Motor neuron (in vitro differentiated cells): ENCODE measurements around the gene ZMYND8. TPM values are rescaled to one million over a fixed set of nuclear protein-coding genes. Genes with fewer than 3 reads are reported as not detected.

ENCODE experiments used
- ATAC-seq, 8 experiments: fragments of 200-7000 bp; cut with Tn5 transposase; replicated peaks in 6 of 8; 2 replicates each; pipeline ENCODE4 v1.8.0; 2021; ENCODE audit warnings: mild to moderate bottlenecking in 8 of 8, moderate library complexity in 8 of 8
- H3K27ac ChIP-seq, 2 donors: fragments of 250-450 bp; sonication (Bioruptor Pico); 2 replicates each; pipeline ENCODE4 v1.9.0; 2021; ENCODE audit warnings: antibody characterized with exemption in 2 of 2, mild to moderate bottlenecking in 2 of 2, moderate library complexity in 1 of 2
- H3K4me1 ChIP-seq, 2 donors: fragments of 250-450 bp; sonication (Bioruptor Pico); replicated peaks in 1 of 2; 2 replicates each; pipeline ENCODE4 v1.6.1; 2021; ENCODE audit warnings: antibody characterized with exemption in 2 of 2, mild to moderate bottlenecking in 2 of 2, moderate library complexity in 1 of 2
- H3K4me3 ChIP-seq, 5 donors: fragments of 250-450 bp; sonication (Bioruptor Pico); 2 replicates each; pipeline ENCODE4 v1.9.0; 2021; ENCODE audit warnings: antibody characterized with exemption in 5 of 5, mild to moderate bottlenecking in 5 of 5, moderate library complexity in 4 of 5
- WGBS, 10 experiments: fragments of 450-650 bp; shearing (Covaris generic); methylation state at CpG; one replicate each; pipeline ENCODE4 v1.0.0; 2022; 5-methylcytosine and 5-hydroxymethylcytosine counted together
- in situ Hi-C, 9 experiments: fragments of 400-800 bp; cut with MboI; loops; one replicate each; pipeline ENCODE4 v1.15.0; 2021; ENCODE audit warnings: low sequenced_read_pairs in 9 of 9, low pct_unique_long_range_greater_than_20kb in 2 of 9; ENCODE audit not compliant: unreplicated experiment in 9 of 9
- total RNA-seq, 8 experiments: library from RNA; unstranded; fragments of 300-600 nt; gene quantifications; 2 replicates each; pipeline versions ENCODE4 v1.2.3 to v1.2.4, GENCODE V29; 2022

The ZMYND8 gene
- total RNA-seq, 8 experiments from 2014 or later: 18.1 to 90.8 (median 36.7) TPM

- WGBS, 10 experiments: 36 to 100% (median 69%) methylated on average over 1 to 7 of the region's 8 CpGs
- Histone ChIP-seq H3K4me3 (no peak overlapping the region), H3K4me1 (peaks cover 65 to 66% of the 10 kb centered on the region in 2 donors), H3K27ac (peak overlapping the region; percentile 33 to 68)
- in situ Hi-C loops: no loop called here
- peak in 3 of 8 experiments; percentile 8 to 17 (median 11) for ATAC-seq
Measured at GRCh38 chr20:47348539-47349142, 7.9 kb downstream of the ZMYND8 start.

- Histone ChIP-seq H3K4me3 (no peak overlapping the region), H3K27ac (peak overlapping the region; percentile 33 to 68), H3K4me1 (peaks cover 57 to 58% of the 10 kb centered on the region in 2 donors)
- 67 to 100% (median 83%) methylated on average over 2 to 4 of the region's 4 CpGs; no CpG with 5 or more reads in 2 of the 10 experiments for WGBS, 10 experiments
- in situ Hi-C loops: no loop called here
- no peak for ATAC-seq
Measured at GRCh38 chr20:47347661-47348435, 8.7 kb downstream of the ZMYND8 start.

GRCh38 chr20:47346172-47346571, 10.3 kb downstream of the ZMYND8 start:
- ATAC-seq: no peak
- Histone ChIP-seq H3K4me3 (no peak overlapping the region), H3K4me1 (peaks cover 40 to 41% of the 10 kb centered on the region in 2 donors), H3K27ac (no peak overlapping the region)
- in situ Hi-C loops: no loop called here
- WGBS, 10 experiments: no CpG with 5 or more reads among the region's 3 CpGs

- no peak for ATAC-seq
- H3K4me3 ChIP-seq: no peak overlapping the region
- in situ Hi-C loops: no loop called here
- 82 to 100% (median 98%) methylated on average over 1 to 7 of the region's 7 CpGs; no CpG with 5 or more reads in 3 of the 10 experiments for WGBS, 10 experiments
- H3K4me1 ChIP-seq: peaks cover 30 to 31% of the 10 kb centered on the region in 2 donors
- no peak overlapping the region for H3K27ac ChIP-seq
Measured at GRCh38 chr20:47345214-47345613, 11.3 kb downstream of the ZMYND8 start.

GRCh38 chr20:47343007-47343472, 13.5 kb downstream of the ZMYND8 start:
- Histone ChIP-seq H3K4me1 (peaks cover 9 to 10% of the 10 kb centered on the region in 2 donors), H3K4me3 (no peak overlapping the region), H3K27ac (no peak overlapping the region)
- in situ Hi-C loops: no loop called here
- WGBS, 10 experiments: 50 to 100% (median 89%) methylated on average over 1 to 4 of the region's 4 CpGs; no CpG with 5 or more reads in 2 of the 10 experiments
- ATAC-seq: peak in 1 of 8 experiments; percentile 40

GRCh38 chr20:47338131-47338628, 18.3 kb downstream of the ZMYND8 start:
- in situ Hi-C loops: no loop called here
- Histone ChIP-seq H3K27ac (no peak overlapping the region), H3K4me3 (no peak overlapping the region), H3K4me1 (peaks cover 17 to 28% of the 10 kb centered on the region in 2 donors)
- WGBS, 10 experiments: 83 to 100% (median 97%) methylated on average over 1 to 6 of the region's 11 CpGs; no CpG with 5 or more reads in 4 of the 10 experiments
- ATAC-seq: no peak

GRCh38 chr20:47337413-47337812, 19.1 kb downstream of the ZMYND8 start:
- no peak overlapping the region for H3K27ac ChIP-seq
- WGBS, 10 experiments: 87 to 100% (median 98%) methylated on average over 2 to 6 of the region's 7 CpGs; no CpG with 5 or more reads in 2 of the 10 experiments
- H3K4me1 ChIP-seq: peaks cover 17 to 28% of the 10 kb centered on the region in 2 donors

GRCh38 chr20:47336129-47336754, 20.3 kb downstream of the ZMYND8 start:
- Histone ChIP-seq H3K27ac (peak overlapping the region; percentile 40 to 65), H3K4me1 (peaks cover 17 to 28% of the 10 kb centered on the region in 2 donors), H3K4me3 (no peak overlapping the region)
- ATAC-seq: peak; percentile 47 to 81 (median 70)
- WGBS, 10 experiments: 0 to 96% (median 68%) methylated on average over 2 to 15 of the region's 17 CpGs; no CpG with 5 or more reads in 2 of the 10 experiments
- in situ Hi-C loops: no loop called here

More at GRCh38 chr20:47337413-47337812, 19.1 kb downstream of the ZMYND8 start:
- no peak for ATAC-seq
- no peak overlapping the region for H3K4me3 ChIP-seq
- in situ Hi-C loops: no loop called here

- Histone ChIP-seq H3K27ac (peak overlapping the region in 1 of 2 donors; percentile 65), H3K4me3 (no peak overlapping the region), H3K4me1 (peaks cover 20 to 28% of the 10 kb centered on the region in 2 donors)
- in situ Hi-C loops: no loop called here
- WGBS, 10 experiments: 22 to 94% (median 84%) methylated on average over 1 to 12 of the region's 12 CpGs
- ATAC-seq: no peak
Measured at GRCh38 chr20:47335251-47336128, 21.0 kb downstream of the ZMYND8 start.

GRCh38 chr20:47334022-47334551, 22.4 kb downstream of the ZMYND8 start:
- Histone ChIP-seq H3K27ac (no peak overlapping the region), H3K4me1 (peaks cover 23 to 28% of the 10 kb centered on the region in 2 donors)
- ATAC-seq: peak in 7 of 8 experiments; percentile 17 to 74 (median 34)

GRCh38 chr20:47332381-47333206, 23.9 kb downstream of the ZMYND8 start:
- Histone ChIP-seq H3K4me3 (no peak overlapping the region), H3K4me1 (peaks cover 27 to 28% of the 10 kb centered on the region in 2 donors), H3K27ac (no peak overlapping the region)
- no peak for ATAC-seq
- in situ Hi-C loops: no loop called here
- WGBS, 10 experiments: 50 to 100% (median 94%) methylated on average over 1 to 8 of the region's 8 CpGs; no CpG with 5 or more reads in 1 of the 10 experiments

More at GRCh38 chr20:47334022-47334551, 22.4 kb downstream of the ZMYND8 start:
- in situ Hi-C loops: no loop called here
- 8 to 93% (median 55%) methylated on average over 1 to 5 of the region's 6 CpGs for WGBS, 10 experiments
- no peak overlapping the region for H3K4me3 ChIP-seq
